ENCODE data around the gene SLC35D3. TPM values are rescaled to one million over a fixed set of nuclear protein-coding genes. Genes with fewer than 3 reads are reported as not detected.
A peak's percentile ranks its signal among the peaks of the same experiment; 100 is the strongest.
"Not testable (repeated sequence)": the region's sequence is repeated elsewhere in the genome, so short reads cannot be mapped to it uniquely, and the experiment has no call there.

The SLC35D3 gene
- polyA plus RNA-seq, 3 donors = not detected

- no peak for DNase-seq
- Histone ChIP-seq H3K9me3 (replicated peaks in 1 of 2; ENCODE audit: control insufficient read depth in 1 of 2, insufficient read depth in 1 of 2, low read length in 2 of 2) (no peaks in the 10 kb centered on the region), H2AFZ (ENCODE audit: insufficient read depth, low read depth, low read length, poor library complexity, severe bottlenecking) (no peak overlapping the region), H3K4me3 (replicated peaks in 1 of 3; ENCODE audit: low read depth in 2 of 3, low read length in 3 of 3) (no peak overlapping the region), H3K36me3 (replicated peaks in 1 of 2; ENCODE audit: control insufficient read depth in 1 of 2, insufficient read depth in 2 of 2, low read length in 2 of 2) (no peaks in the 10 kb centered on the region), H3K79me2 (ENCODE audit: insufficient read depth, low read length) (no peaks in the 10 kb centered on the region), H3K27ac (ENCODE audit: low read depth in 1 of 2, low read length in 2 of 2) (no peak overlapping the region), H4K20me1 (ENCODE audit: insufficient read depth, low read length) (no peaks in the 10 kb centered on the region), H3K4me1 (ENCODE audit: control insufficient read depth in 1 of 2, insufficient read depth in 2 of 2, low read length in 2 of 2) (no peaks in the 10 kb centered on the region), H3K9ac (ENCODE audit: insufficient read depth, low read length, poor library complexity, severe bottlenecking) (no peak overlapping the region), H3K27me3 (ENCODE audit: control insufficient read depth in 2 of 2, insufficient read depth in 2 of 2, low read length in 2 of 2) (peaks cover 7 to 10% of the 10 kb centered on the region in 2 donors), H3K4me2 (replicated peaks; ENCODE audit: extremely low read depth, low read length, poor library complexity, severe bottlenecking) (no peak overlapping the region)
- intact Hi-C loops (cut with micrococcal nuclease) = no loop called here
- 97% methylated on average over 5 of the region's 5 CpGs for WGBS (ENCODE audit: insufficient coverage)
- Mint-ChIP-seq H3K27ac (no peak overlapping the region), H3K9me3 (peaks cover 0 to 5% (median 0%) of the 10 kb centered on the region in 7 donors), H3K4me1 (peaks cover 6% of the 10 kb centered on the region), H3K36me3 (no peaks in the 10 kb centered on the region), H3K4me3 (peak overlapping the region in 1 of 2 donors; percentile 24), H3K27me3 (ENCODE audit: low read depth in 3 of 3) (peaks cover 13 to 38% (median 16%) of the 10 kb centered on the region in 3 donors)
- TF ChIP-seq CTCF (IDR thresholded peaks at IDR 0.05) = no peak
Observed at GRCh38 chr6:136958168-136958567, 36.1 kb downstream of the SLC35D3 start.

- Histone ChIP-seq H4K20me1 (ENCODE audit: insufficient read depth, low read length) (no peaks in the 10 kb centered on the region), H2AFZ (ENCODE audit: insufficient read depth, low read depth, low read length, poor library complexity, severe bottlenecking) (no peak overlapping the region), H3K79me2 (ENCODE audit: insufficient read depth, low read length) (no peaks in the 10 kb centered on the region), H3K9me3 (replicated peaks in 1 of 2; ENCODE audit: control insufficient read depth in 1 of 2, insufficient read depth in 1 of 2, low read length in 2 of 2) (no peaks in the 10 kb centered on the region), H3K4me3 (replicated peaks in 1 of 3; ENCODE audit: low read depth in 2 of 3, low read length in 3 of 3) (no peak overlapping the region), H3K4me2 (replicated peaks; ENCODE audit: extremely low read depth, low read length, poor library complexity, severe bottlenecking) (no peak overlapping the region), H3K36me3 (replicated peaks in 1 of 2; ENCODE audit: control insufficient read depth in 1 of 2, insufficient read depth in 2 of 2, low read length in 2 of 2) (no peaks in the 10 kb centered on the region), H3K9ac (ENCODE audit: insufficient read depth, low read length, poor library complexity, severe bottlenecking) (no peak overlapping the region), H3K27ac (ENCODE audit: low read depth in 1 of 2, low read length in 2 of 2) (no peak overlapping the region), H3K27me3 (ENCODE audit: control insufficient read depth in 2 of 2, insufficient read depth in 2 of 2, low read length in 2 of 2) (peaks cover 7 to 10% of the 10 kb centered on the region in 2 donors), H3K4me1 (ENCODE audit: control insufficient read depth in 1 of 2, insufficient read depth in 2 of 2, low read length in 2 of 2) (no peaks in the 10 kb centered on the region)
- H3K4me3 Mint-ChIP-seq = no peak overlapping the region
- peak overlapping the region in 1 of 7 donors; percentile 19 for H3K27ac Mint-ChIP-seq
- H3K9me3 Mint-ChIP-seq = peaks cover 0 to 5% (median 0%) of the 10 kb centered on the region in 7 donors
- H3K27me3 Mint-ChIP-seq (ENCODE audit: low read depth in 3 of 3) = peaks cover 15 to 38% (median 18%) of the 10 kb centered on the region in 3 donors
- no peak for TF ChIP-seq CTCF (IDR thresholded peaks at IDR 0.05)
- H3K36me3 Mint-ChIP-seq = no peaks in the 10 kb centered on the region
- 91% methylated on average over 6 of the region's 14 CpGs for WGBS (ENCODE audit: insufficient coverage)
- H3K4me1 Mint-ChIP-seq = peaks cover 6% of the 10 kb centered on the region
- no peak for DNase-seq
- intact Hi-C loops (cut with micrococcal nuclease) = no loop called here
Observed at GRCh38 chr6:136959471-136959891, 37.4 kb downstream of the SLC35D3 start.

- H3K27ac Mint-ChIP-seq = peak overlapping the region in 1 of 7 donors; percentile 19
- no CpG with 5 or more reads among the region's 6 CpGs for WGBS (ENCODE audit: insufficient coverage)
Observed at GRCh38 chr6:136959935-136960334, 37.8 kb downstream of the SLC35D3 start.

More at GRCh38 chr6:136959935-136960334, 37.8 kb downstream of the SLC35D3 start:
- H3K27ac ChIP-seq (ENCODE audit: low read depth in 1 of 2, low read length in 2 of 2); H3K9me3 Mint-ChIP-seq; H3K36me3 ChIP-seq (replicated peaks in 1 of 2; ENCODE audit: control insufficient read depth in 1 of 2, insufficient read depth in 2 of 2, low read length in 2 of 2); H3K4me1 ChIP-seq (ENCODE audit: control insufficient read depth in 1 of 2, insufficient read depth in 2 of 2, low read length in 2 of 2); H3K4me3 Mint-ChIP-seq; H3K4me2 ChIP-seq (replicated peaks; ENCODE audit: extremely low read depth, low read length, poor library complexity, severe bottlenecking); H3K4me1 Mint-ChIP-seq; H4K20me1 ChIP-seq (ENCODE audit: insufficient read depth, low read length); H2AFZ ChIP-seq (ENCODE audit: insufficient read depth, low read depth, low read length, poor library complexity, severe bottlenecking); H3K4me3 ChIP-seq (replicated peaks in 1 of 3; ENCODE audit: low read depth in 2 of 3, low read length in 3 of 3); DNase-seq; H3K9ac ChIP-seq (ENCODE audit: insufficient read depth, low read length, poor library complexity, severe bottlenecking); H3K79me2 ChIP-seq (ENCODE audit: insufficient read depth, low read length); H3K9me3 ChIP-seq (replicated peaks in 1 of 2; ENCODE audit: control insufficient read depth in 1 of 2, insufficient read depth in 1 of 2, low read length in 2 of 2); intact Hi-C loops (cut with micrococcal nuclease); H3K36me3 Mint-ChIP-seq; H3K27me3 ChIP-seq (ENCODE audit: control insufficient read depth in 2 of 2, insufficient read depth in 2 of 2, low read length in 2 of 2): not testable (repeated sequence)
- H3K27me3 Mint-ChIP-seq (ENCODE audit: low read depth in 3 of 3) = peaks cover 15 to 35% (median 18%) of the 10 kb centered on the region in 3 donors
